Activated T-cell treated with anti-CD3 and anti-CD28 coated beads, Interleukin-2, amount 50 U/mL, for 24 hours (primary cell): Measurements from ENCODE around the gene PEX10.
"Not testable (repeated sequence)": the region's sequence is repeated elsewhere in the genome, so short reads cannot be mapped to it uniquely, and the experiment has no call there.

Experiments used
- DNase-seq: peaks from one replicate; pipeline ENCODE4 v3.0.0-alpha.2; 2020
- H3K27ac Mint-ChIP-seq: 2 replicates; pipeline ENCODE4 v1.8.0; 2020; ENCODE audit warnings: mild to moderate bottlenecking, mixed read lengths
- H3K27me3 Mint-ChIP-seq: 2 replicates; pipeline ENCODE4 v1.8.0; 2020; ENCODE audit warnings: mixed read lengths
- H3K36me3 Mint-ChIP-seq: 2 replicates; pipeline ENCODE4 v1.8.0; 2020; ENCODE audit warnings: low read depth, mixed read lengths
- H3K4me1 Mint-ChIP-seq: 2 replicates; pipeline ENCODE4 v1.8.0; 2020; ENCODE audit warnings: low read depth, mixed read lengths
- H3K4me3 Mint-ChIP-seq: 2 replicates; pipeline ENCODE4 v1.8.0; 2020; ENCODE audit warnings: mild to moderate bottlenecking, moderate library complexity, mixed read lengths
- H3K9me3 Mint-ChIP-seq: 2 replicates; pipeline ENCODE4 v1.8.0; 2020; ENCODE audit warnings: mixed read lengths

The PEX10 gene

DNA sequence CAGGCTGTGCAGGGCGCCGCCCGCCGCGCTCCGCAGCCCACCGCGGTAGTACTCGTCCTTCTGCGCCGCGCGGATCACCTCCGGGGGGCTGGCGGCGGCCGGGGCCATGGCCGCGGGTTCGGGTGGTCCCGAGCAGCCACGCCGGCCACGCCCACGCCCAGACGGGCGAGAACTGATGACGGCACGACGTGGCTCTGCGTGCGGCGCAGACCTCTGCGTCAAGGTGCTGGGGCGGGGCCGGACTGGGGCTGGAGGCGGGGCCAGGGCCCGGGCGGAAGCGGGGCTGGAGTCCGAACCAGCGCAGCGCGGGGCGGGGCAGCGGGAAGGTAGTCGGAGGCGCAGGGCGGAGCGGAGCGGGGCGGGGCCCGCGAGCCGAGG, at the start of gene PEX10:
Gene PEX10 (minus strand): TSS at position 170 of the 378 bp plus-strand sequence. CDS start 62 bp downstream, at position 108.
- peaks cover 46% of the 10 kb centered on the region for H3K4me1 Mint-ChIP-seq
- DNase-seq: peak; percentile 100
- no peaks in the 10 kb centered on the region for H3K27me3 Mint-ChIP-seq

DNA sequence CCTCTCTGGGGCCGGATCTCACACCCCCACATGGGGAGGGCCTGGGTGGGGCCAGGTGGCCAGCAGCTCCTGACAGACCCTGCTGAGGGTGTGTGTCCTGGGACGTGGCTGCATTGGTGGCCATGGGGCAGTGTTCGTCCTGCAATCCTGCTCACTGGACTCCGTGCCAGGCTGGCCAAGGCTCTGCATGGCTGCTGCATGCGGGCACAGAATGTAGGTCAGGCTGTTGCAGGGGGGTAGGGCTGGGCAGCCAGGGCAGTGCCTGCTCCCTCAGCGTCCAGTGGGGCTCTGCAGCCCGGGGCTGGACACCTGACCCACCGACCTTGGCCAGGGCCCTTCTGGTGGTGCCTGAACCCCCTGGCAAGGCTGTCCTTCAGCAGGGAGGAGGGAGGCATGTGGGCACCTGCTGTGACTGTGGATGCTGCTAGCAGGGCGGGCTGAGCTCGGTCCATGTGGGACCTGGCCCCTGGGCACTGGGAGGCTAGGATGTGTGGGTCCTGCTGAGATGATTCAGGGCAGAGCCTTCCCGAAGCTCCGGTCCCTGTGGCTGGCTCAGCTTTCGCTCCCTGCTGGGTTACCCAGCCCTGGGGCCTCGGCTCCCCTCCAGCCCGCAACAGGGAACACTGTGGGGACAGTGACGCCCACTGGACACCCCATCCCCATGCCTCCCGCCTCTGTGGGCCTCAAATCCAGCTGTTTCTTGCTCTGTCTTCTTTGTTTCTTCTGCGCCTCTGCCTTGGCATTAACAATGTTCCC, 48.8 kb upstream of the PEX10 start:
- Mint-ChIP-seq H3K27ac (no peak overlapping the region), H3K27me3 (peaks cover 15% of the 10 kb centered on the region), H3K36me3 (no peaks in the 10 kb centered on the region), H3K4me3 (no peak overlapping the region), H3K9me3 (no peaks in the 10 kb centered on the region), H3K4me1 (no peaks in the 10 kb centered on the region)
- DNase-seq: no peak

More for the DNA sequence above, at the start of gene PEX10:
- Mint-ChIP-seq H3K4me3 (peak within 1 kb of the TSS; percentile 91), H3K27ac (peak within 1 kb of the TSS; percentile 94), H3K9me3 (no peaks in the 10 kb centered on the region), H3K36me3 (peaks cover 38% of the 10 kb centered on the region)

DNA sequence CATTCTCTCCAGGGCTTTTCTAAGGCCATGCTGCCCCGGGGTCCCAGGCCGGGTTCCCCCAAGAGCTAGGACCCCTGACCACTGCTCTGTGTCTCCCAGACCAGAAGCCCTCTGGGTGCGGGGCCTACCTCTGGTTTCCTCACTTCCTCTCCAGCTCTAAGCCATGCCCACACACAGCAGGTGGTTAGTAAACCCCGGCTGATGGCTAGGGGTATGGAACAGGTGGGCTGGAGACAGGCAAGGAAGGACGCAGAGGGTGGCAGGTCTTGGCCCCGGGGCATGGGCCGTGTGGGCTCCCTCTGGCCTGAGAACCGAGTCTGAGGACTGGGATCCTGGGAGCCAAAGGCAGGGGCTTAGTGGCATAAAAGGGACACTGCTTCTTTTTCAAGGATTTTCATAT, 47.8 kb upstream of the PEX10 start:
- no peaks in the 10 kb centered on the region for H3K36me3 Mint-ChIP-seq
- H3K4me1 Mint-ChIP-seq: no peaks in the 10 kb centered on the region
- H3K27me3 Mint-ChIP-seq: peaks cover 13% of the 10 kb centered on the region
- H3K4me3 Mint-ChIP-seq: no peak overlapping the region
- no peak for DNase-seq
- H3K9me3 Mint-ChIP-seq: no peaks in the 10 kb centered on the region
- no peak overlapping the region for H3K27ac Mint-ChIP-seq

DNA sequence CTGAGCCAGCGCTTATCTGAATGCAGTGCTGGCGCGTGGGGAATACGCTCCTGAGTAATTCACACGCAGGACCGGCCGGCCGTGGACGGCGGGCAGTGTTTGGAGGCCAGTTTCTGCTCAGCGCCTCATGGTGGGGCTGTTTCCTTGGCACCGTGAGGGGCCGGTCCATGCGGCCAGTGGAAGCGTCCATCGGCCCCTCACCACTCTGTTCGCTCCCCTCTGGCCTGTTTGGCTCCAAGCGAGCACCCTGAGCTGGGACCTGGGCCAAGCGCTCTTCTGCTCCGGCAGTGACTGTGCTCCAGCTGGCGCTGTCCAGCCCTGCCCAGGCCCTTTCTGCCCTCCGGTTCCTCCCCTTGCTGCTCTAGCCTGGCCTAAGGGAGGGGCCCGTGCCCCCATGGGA, 47.4 kb upstream of the PEX10 start:
- H3K27ac Mint-ChIP-seq: no peak overlapping the region
- no peaks in the 10 kb centered on the region for H3K36me3 Mint-ChIP-seq
- H3K4me3 Mint-ChIP-seq: no peak overlapping the region
- H3K27me3 Mint-ChIP-seq: peaks cover 12% of the 10 kb centered on the region
- H3K4me1 Mint-ChIP-seq: no peaks in the 10 kb centered on the region
- no peaks in the 10 kb centered on the region for H3K9me3 Mint-ChIP-seq
- DNase-seq: no peak

DNA sequence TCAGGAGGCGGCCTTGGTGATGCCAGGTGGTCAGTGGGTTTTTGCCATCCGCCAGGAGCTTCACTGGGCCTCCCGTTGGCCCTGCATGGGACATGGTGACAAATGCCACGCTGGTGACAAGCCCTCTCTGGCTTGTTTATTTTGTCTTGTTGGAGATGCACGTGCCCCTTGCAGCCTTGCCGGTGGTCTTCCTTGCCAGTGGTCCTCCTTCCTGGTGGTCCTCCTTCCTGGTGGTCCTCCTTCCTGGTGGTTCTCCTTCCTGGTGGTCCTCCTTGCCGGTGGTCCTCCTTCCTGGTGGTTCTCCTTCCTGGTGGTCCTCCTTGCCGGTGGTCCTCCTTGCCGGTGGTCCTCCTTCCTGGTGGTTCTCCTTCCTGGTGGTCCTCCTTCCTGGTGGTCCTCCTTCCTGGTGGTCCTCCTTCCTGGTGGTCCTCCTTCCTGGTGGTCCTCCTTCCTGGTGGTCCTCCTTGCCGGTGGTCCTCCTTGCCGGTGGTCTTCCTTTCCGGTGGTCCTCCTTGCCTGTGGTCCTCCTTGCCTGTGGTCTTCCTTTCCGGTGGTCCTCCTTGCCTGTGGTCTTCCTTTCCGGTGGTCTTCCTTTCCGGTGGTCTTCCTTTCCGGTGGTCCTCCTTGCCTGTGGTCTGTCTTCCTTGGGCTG, 46.9 kb upstream of the PEX10 start:
- H3K4me3 Mint-ChIP-seq, DNase-seq, H3K27me3 Mint-ChIP-seq, H3K27ac Mint-ChIP-seq, H3K9me3 Mint-ChIP-seq, H3K36me3 Mint-ChIP-seq, H3K4me1 Mint-ChIP-seq: not testable (repeated sequence)

DNA sequence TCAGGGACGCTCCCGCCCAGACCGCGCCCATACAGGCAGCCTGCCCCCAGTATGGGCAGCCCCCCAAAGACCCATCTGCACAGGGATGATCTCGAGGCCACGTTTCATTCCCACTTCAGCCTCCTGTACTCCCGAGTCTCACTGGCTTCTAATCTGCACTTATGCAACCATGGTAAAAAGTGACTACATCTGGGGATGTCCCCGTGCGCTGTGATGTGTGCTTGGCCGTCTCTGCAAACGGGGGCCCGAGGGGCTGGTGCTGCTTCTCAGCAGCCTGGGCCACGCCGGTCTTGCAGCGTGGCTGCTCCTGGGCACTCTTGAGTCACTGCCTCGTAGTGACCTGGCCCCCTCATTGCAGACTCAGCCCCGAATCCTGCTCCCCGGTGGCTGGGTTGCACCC, 46.3 kb upstream of the PEX10 start:
- DNase-seq: no peak
- Mint-ChIP-seq H3K27ac (no peak overlapping the region), H3K4me1 (no peaks in the 10 kb centered on the region), H3K4me3 (no peak overlapping the region), H3K9me3 (no peaks in the 10 kb centered on the region), H3K36me3 (no peaks in the 10 kb centered on the region), H3K27me3 (peaks cover 6% of the 10 kb centered on the region)

DNA sequence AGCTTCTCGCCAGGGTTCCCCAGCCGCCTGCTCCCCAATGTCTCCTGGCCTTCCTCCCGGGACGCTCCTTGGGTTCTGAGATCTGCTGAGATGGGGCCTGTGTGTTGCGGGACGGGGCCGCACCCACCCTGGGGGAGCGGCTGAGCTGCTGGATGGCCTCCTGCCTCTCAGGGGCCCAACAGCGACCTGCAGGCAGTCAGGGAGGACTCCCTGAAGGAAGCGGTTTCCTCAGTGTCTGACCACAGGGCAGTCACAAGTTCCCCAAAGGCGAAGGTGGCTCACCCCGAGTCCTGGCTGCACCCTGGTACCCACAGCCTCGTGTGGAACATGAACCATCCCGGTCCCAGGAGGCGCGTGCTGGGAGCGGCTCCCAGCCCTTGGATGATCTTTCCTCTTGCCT, 45.1 kb upstream of the PEX10 start:
- no peak overlapping the region for H3K4me3 Mint-ChIP-seq
- H3K36me3 Mint-ChIP-seq: no peaks in the 10 kb centered on the region
- DNase-seq: no peak
- no peak overlapping the region for H3K27ac Mint-ChIP-seq
- no peaks in the 10 kb centered on the region for H3K4me1 Mint-ChIP-seq
- no peaks in the 10 kb centered on the region for H3K27me3 Mint-ChIP-seq
- no peaks in the 10 kb centered on the region for H3K9me3 Mint-ChIP-seq

DNA sequence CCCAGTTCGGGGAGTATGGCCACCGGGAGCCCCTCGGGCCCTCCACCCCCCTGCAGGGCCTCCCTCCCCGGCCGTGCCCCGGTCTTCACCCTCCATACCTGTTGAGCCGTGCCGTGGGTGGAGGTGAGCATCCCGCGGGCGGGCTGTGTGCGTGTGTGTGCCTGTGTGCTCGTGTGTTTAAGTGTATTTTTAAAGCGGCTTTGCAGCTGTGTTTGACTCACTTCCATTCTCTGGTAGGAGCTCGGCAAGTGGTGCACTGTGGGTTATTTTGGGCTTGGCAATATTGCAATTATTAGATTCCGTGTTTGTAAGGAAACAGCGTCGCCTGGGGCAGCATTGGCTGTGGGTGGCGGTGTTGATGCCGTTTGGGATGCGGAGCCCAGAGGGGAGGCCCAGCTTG, 43.4 kb upstream of the PEX10 start:
- Mint-ChIP-seq H3K27ac (no peak overlapping the region), H3K27me3 (no peaks in the 10 kb centered on the region), H3K4me3 (no peak overlapping the region)

DNA sequence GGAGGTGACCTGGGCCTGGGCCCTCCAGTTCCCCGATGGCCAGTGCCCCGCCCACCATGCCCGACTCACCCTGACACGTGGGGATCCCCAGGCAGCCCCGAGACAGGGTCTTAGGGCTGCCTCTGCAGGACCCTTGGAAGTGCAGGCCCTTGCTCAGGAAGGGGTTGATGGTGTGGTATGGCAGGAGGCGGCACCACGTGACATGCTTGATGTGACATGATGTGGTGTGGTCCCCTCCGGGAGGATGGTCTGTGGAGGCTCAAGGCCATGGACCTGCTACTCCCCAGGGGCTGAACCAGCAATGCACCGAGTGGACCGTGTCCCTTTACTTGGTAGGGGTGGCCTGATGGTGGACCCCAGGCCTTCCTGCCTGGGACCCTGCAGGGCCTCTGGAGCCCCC, 41.9 kb upstream of the PEX10 start:
- H3K4me3 Mint-ChIP-seq: no peak overlapping the region
- H3K27ac Mint-ChIP-seq: no peak overlapping the region
- H3K4me1 Mint-ChIP-seq: no peaks in the 10 kb centered on the region
- no peaks in the 10 kb centered on the region for H3K36me3 Mint-ChIP-seq
- H3K27me3 Mint-ChIP-seq: no peaks in the 10 kb centered on the region
- DNase-seq: no peak
- H3K9me3 Mint-ChIP-seq: no peaks in the 10 kb centered on the region

More for the DNA sequence above, 43.4 kb upstream of the PEX10 start:
- Mint-ChIP-seq H3K36me3 (no peaks in the 10 kb centered on the region), H3K9me3 (no peaks in the 10 kb centered on the region), H3K4me1 (no peaks in the 10 kb centered on the region)
- DNase-seq: no peak

DNA sequence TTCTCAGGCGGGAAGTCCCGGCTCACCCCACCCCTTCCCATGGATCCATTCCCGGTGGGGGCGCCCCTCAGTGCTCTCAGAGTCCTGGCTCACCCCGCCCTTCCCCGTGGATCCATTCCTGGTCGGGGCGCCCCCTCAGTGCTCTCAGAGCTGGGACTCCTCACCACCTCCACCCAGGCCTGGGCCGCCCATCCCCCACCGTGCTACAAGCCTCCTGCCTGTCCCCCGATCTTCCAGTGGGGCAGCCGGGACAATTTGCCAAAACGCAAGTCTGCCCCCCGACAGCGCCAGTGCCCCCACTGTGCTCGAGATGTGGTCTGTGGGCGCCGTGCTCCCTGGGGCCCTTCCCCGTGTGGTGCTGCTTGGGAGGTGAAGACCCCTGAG, 40.6 kb upstream of the PEX10 start:
- no peak for DNase-seq
- H3K27me3 Mint-ChIP-seq: no peaks in the 10 kb centered on the region
- no peaks in the 10 kb centered on the region for H3K9me3 Mint-ChIP-seq
- H3K4me1 Mint-ChIP-seq: no peaks in the 10 kb centered on the region
- H3K27ac Mint-ChIP-seq: no peak overlapping the region
- H3K4me3 Mint-ChIP-seq: no peak overlapping the region
- H3K36me3 Mint-ChIP-seq: no peaks in the 10 kb centered on the region

DNA sequence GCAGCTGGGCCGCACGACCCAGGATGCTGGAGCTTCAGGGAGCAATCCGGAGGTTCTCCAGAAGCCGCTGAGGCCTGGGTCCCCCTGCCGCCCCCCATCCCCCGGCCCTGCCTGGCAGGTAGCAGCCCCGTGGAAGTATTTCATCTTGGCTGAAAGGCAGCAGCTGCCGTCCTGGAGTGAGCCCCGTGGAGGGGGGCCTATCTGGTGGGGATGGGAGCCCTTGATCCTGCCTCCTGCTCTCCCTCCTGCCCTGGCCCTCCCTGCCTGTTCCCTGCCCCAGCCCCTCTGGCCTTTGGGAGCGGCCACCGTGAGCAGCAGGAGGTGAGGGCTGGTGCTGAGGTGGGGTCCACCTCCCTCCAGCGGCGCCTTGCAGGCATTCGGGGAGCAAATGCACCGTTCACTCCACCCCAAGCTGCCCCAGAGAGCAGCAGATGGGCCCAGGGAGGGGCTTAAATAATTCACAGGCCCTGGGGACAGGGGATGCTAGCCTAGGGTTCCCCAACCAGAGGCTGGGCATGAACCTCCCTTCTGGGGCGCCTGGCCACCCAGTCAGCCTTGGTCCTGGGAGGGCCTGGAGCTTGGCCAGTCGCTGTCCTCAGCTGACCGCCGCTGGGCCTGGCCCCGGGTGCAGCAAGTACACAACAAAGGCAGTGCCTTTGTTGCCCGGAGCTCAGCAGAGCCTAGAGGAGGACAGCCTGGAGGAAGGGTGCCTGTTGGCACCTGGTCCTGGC, 40.0 kb upstream of the PEX10 start:
- no peak overlapping the region for H3K27ac Mint-ChIP-seq
- H3K4me1 Mint-ChIP-seq: no peaks in the 10 kb centered on the region

DNA sequence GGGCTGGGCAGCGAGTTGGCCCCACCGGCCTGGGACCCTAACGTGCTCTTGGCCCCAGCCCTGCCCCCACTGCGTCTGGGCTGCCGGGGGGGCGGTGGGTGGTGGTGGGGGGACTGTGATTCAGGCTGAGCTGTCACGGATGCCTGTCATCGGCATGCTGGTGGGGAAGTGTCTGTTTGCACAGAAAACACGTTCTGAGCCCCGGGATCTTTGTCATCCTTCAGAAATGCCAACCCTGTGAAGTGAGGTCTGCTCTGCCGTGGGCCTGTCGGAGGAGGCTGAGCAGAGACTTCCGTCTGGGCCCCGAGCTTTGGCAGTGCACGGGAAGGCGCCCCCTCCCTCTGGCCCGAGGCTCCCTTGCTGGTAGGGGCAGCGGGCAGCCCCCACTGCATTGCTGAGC, 39.4 kb upstream of the PEX10 start:
- no peaks in the 10 kb centered on the region for H3K27me3 Mint-ChIP-seq
- no peaks in the 10 kb centered on the region for H3K4me1 Mint-ChIP-seq
- H3K27ac Mint-ChIP-seq: no peak overlapping the region
- H3K36me3 Mint-ChIP-seq: no peaks in the 10 kb centered on the region
- DNase-seq: no peak
- H3K4me3 Mint-ChIP-seq: no peak overlapping the region
- no peaks in the 10 kb centered on the region for H3K9me3 Mint-ChIP-seq

More for the DNA sequence above, 40.0 kb upstream of the PEX10 start:
- no peaks in the 10 kb centered on the region for H3K27me3 Mint-ChIP-seq
- no peaks in the 10 kb centered on the region for H3K36me3 Mint-ChIP-seq
- H3K4me3 Mint-ChIP-seq: no peak overlapping the region
- no peaks in the 10 kb centered on the region for H3K9me3 Mint-ChIP-seq
- DNase-seq: no peak

DNA sequence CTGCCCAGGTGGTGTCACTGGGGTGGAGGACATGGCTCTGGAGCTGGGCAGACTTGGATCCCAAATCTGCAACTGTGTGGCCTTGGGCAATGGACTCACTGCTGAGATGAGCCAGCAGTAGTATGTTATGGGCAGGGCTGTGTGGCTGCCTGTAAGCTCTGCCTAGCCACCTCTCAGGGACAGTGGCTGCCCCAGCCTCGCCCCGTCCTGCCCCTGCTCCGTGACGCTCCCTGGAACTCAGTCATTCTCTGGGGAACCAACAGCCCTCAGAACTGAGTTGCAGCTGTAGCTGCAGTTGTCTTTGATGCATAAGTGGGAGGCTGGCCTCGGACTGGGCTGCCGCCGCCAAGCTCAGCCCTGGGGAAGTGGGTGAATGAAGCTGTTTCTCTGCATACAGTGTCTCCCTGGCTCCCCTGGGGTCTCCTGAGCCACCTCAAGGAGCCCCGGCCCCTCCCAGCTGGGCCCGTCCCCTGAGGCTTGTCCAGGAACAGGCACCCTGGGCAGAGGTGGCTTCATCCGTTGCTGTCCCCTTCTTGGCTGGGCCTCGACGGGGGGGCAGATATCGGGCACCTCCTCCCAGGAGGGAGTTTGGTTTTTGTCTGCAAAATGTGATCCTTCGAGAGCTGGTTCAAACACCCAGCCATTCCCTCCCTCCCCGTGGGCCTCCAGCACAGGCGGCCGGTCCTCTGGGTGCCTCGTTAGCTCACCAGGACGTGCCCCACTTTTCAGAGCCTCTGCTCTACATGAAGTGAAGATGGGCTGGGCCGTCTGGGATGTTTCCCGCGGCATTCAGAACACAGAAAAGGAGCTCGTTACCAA, 37.5 kb upstream of the PEX10 start:
- Mint-ChIP-seq H3K4me1 (no peaks in the 10 kb centered on the region), H3K9me3 (no peaks in the 10 kb centered on the region), H3K4me3 (no peak overlapping the region), H3K27me3 (peaks cover 5% of the 10 kb centered on the region), H3K27ac (no peak overlapping the region), H3K36me3 (no peaks in the 10 kb centered on the region)
- DNase-seq: no peak

DNA sequence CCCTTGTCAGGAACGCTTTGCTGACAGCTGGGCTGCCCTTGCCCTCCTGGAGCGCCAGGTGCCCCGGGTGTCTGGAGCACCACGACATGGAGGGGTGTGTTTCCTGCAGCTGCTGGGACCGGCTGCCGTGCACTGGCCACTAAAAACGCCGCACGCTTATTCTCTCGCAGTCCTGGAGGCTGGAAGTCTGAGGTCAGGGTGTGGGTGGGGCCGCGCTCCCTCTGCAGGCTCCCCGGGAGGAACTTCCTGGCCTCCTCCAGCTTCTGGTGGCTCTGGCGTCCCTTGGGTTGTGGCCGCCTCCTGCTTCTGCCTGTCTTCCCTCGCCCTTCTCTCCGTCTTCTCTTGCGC, 35.7 kb upstream of the PEX10 start:
- no peaks in the 10 kb centered on the region for H3K9me3 Mint-ChIP-seq
- no peak overlapping the region for H3K27ac Mint-ChIP-seq

More for the DNA sequence above, 35.7 kb upstream of the PEX10 start:
- Mint-ChIP-seq H3K4me1 (no peaks in the 10 kb centered on the region), H3K4me3 (no peak overlapping the region), H3K27me3 (peaks cover 13% of the 10 kb centered on the region), H3K36me3 (no peaks in the 10 kb centered on the region)
- DNase-seq: no peak
